GM23338 (cell line): ENCODE results near the gene FRYL. TPM values are rescaled to one million over a fixed set of nuclear protein-coding genes. Genes with fewer than 3 reads are reported as not detected.

Source experiments
- ATAC-seq: fragments of 200-7000 bp; cut with Tn5 transposase; 3 replicates; pipeline ENCODE4 v1.9.1; 2020
- DNase-seq: peaks from one replicate; pipeline ENCODE4 v3.0.0-alpha.2; 2015; ENCODE audit warnings: low spot score
- H2AFZ ChIP-seq: fragments of 200-600 bp; sonication (generic); 2 replicates; pipeline ENCODE4 v1.8.0; 2016; ENCODE audit warnings: antibody characterized with exemption, mild to moderate bottlenecking, moderate library complexity
- H3F3A ChIP-seq: fragments of 200-600 bp; sonication (generic); replicated peaks from 2 replicates; pipeline ENCODE4 v1.8.0; 2017; ENCODE audit warnings: antibody characterized with exemption, mixed run types, low read depth
- H3K27ac ChIP-seq: fragments of 200-600 bp; sonication (generic); 2 replicates; pipeline ENCODE4 v1.6.1; 2016; ENCODE audit warnings: low read depth
- H3K27me3 ChIP-seq: fragments of 200-600 bp; sonication (generic); 2 replicates; pipeline ENCODE4 v1.8.0; 2016; ENCODE audit warnings: mild to moderate bottlenecking, mixed run types, moderate library complexity; ENCODE audit not compliant: insufficient read depth
- H3K36me3 ChIP-seq: fragments of 200-600 bp; sonication (generic); 2 replicates; pipeline ENCODE4 v1.8.0; 2016; ENCODE audit warnings: mild to moderate bottlenecking; ENCODE audit not compliant: insufficient read depth
- H3K4me1 ChIP-seq: fragments of 200-600 bp; sonication (generic); 2 replicates; pipeline ENCODE4 v1.8.0; 2016; ENCODE audit warnings: mild to moderate bottlenecking, moderate library complexity; ENCODE audit not compliant: insufficient read depth
- H3K4me2 ChIP-seq: fragments of 200-600 bp; sonication (generic); 2 replicates; pipeline ENCODE4 v1.7.1; 2017; ENCODE audit warnings: mixed run types
- H3K4me3 ChIP-seq: fragments of 200-600 bp; sonication (generic); 2 replicates; pipeline ENCODE4 v1.6.1; 2016; ENCODE audit warnings: mixed run types
- H3K79me2 ChIP-seq: fragments of 200-600 bp; sonication (generic); replicated peaks from 2 replicates; pipeline ENCODE4 v1.8.0; 2017; ENCODE audit warnings: mild to moderate bottlenecking; ENCODE audit not compliant: insufficient read depth
- H3K9me2 ChIP-seq: fragments of 200-600 bp; sonication (generic); 2 replicates; pipeline ENCODE4 v1.8.0; 2017; ENCODE audit not compliant: insufficient read depth
- H4K20me1 ChIP-seq: fragments of 200-600 bp; sonication (generic); replicated peaks from 2 replicates; pipeline ENCODE4 v1.8.0; 2017; ENCODE audit warnings: mild to moderate bottlenecking; ENCODE audit not compliant: insufficient read depth
- H3K27ac Mint-ChIP-seq: 2 replicates; pipeline ENCODE4 v1.8.0; 2020; ENCODE audit warnings: inconsistent platforms, mild to moderate bottlenecking, moderate library complexity, mixed read lengths
- H3K27me3 Mint-ChIP-seq: 3 replicates; pipeline ENCODE4 v1.8.0; 2022; ENCODE audit warnings: low read depth, mild to moderate bottlenecking, moderate library complexity, mixed read lengths, inconsistent platforms; ENCODE audit not compliant: insufficient read depth, poor library complexity
- H3K36me3 Mint-ChIP-seq: 3 replicates; pipeline ENCODE4 v1.8.0; 2021; ENCODE audit warnings: low read depth, mild to moderate bottlenecking, inconsistent platforms, moderate library complexity, mixed read lengths
- H3K4me1 Mint-ChIP-seq: 3 replicates; pipeline ENCODE4 v1.8.0; 2020; ENCODE audit warnings: mild to moderate bottlenecking, inconsistent platforms, mixed read lengths
- H3K4me3 Mint-ChIP-seq: 3 replicates; pipeline ENCODE4 v1.8.0; 2021; ENCODE audit warnings: moderate library complexity, mild to moderate bottlenecking, inconsistent platforms, mixed read lengths
- H3K9me3 Mint-ChIP-seq: 3 replicates; pipeline ENCODE4 v1.8.0; 2020; ENCODE audit warnings: moderate library complexity, mild to moderate bottlenecking, inconsistent platforms, mixed read lengths
- CREB1 ChIP-seq: fragments of 250-450 bp; sonication (Bioruptor Pico); IDR thresholded peaks from 2 replicates; pipeline ENCODE4 v1.5.0; 2020; ENCODE audit warnings: low read depth, mild to moderate bottlenecking, moderate library complexity
- EZH2 ChIP-seq: fragments of 200-600 bp; sonication (generic); IDR thresholded peaks from one replicate; pipeline ENCODE4 v1.8.0; 2017; ENCODE audit warnings: antibody characterized with exemption, mild to moderate bottlenecking, low read depth; ENCODE audit not compliant: unreplicated experiment
- EZH2phosphoT487 ChIP-seq: fragments of 200-600 bp; sonication (generic); IDR thresholded peaks from one replicate; pipeline ENCODE4 v1.8.1; 2018; ENCODE audit warnings: antibody characterized with exemption; ENCODE audit not compliant: unreplicated experiment
- JUNB ChIP-seq: IDR thresholded peaks from one replicate; pipeline ENCODE4 v1.6.1; 2016; ENCODE audit warnings: antibody characterized with exemption; ENCODE audit not compliant: unreplicated experiment
- NANOG ChIP-seq: IDR thresholded peaks from 2 replicates; pipeline ENCODE4 v1.6.1; 2016; ENCODE audit warnings: antibody characterized with exemption, borderline replicate concordance
- POLR2AphosphoS5 ChIP-seq: IDR thresholded peaks from 2 replicates; pipeline ENCODE4 v1.6.1; 2016; ENCODE audit warnings: antibody characterized with exemption, low read depth
- ZNF114 ChIP-seq: fragments of 250-450 bp; sonication (Bioruptor Pico); IDR thresholded peaks from 2 replicates; pipeline ENCODE4 v1.5.0; 2020; ENCODE audit warnings: mild to moderate bottlenecking, moderate library complexity
- ZNF331 ChIP-seq: fragments of 250-450 bp; sonication (Bioruptor Pico); IDR thresholded peaks from 2 replicates; pipeline ENCODE4 v1.5.0; 2020; ENCODE audit warnings: low read depth, mild to moderate bottlenecking, moderate library complexity
- polyA plus RNA-seq: library from polyadenylated mRNA; unstranded; fragments of >200 nt; fragmentation: Nextera tagmentation; extraction: Ambion mirVana; gene quantifications from 2 replicates; pipeline ENCODE4 v1.2.1, GENCODE V29; 2016
- total RNA-seq: library from RNA; depleted of rRNA; stranded (reverse); fragments of >200 nt; shearing (Covaris generic); gene quantifications from 2 replicates; pipeline ENCODE4 v1.2.3, GENCODE V29; 2014
- TF ChIP-seq, protein P1 (sequence below): IDR thresholded peaks from 2 replicates; pipeline ENCODE4 v1.6.1; 2016; ENCODE audit warnings: antibody characterized with exemption
- TF ChIP-seq, protein P2 (sequence below), 2 experiments: fragments of 200-600 bp in 1 of 2; sonication (generic) in 1 of 2; conservative IDR thresholded peaks; 2 replicates each; pipeline versions ENCODE4 v1.5.1 to v1.6.1; 2016 to 2017; ENCODE audit warnings: antibody characterized with exemption in 2 of 2, low read depth in 2 of 2, mild to moderate bottlenecking in 2 of 2, moderate library complexity in 1 of 2
- TF ChIP-seq, protein P3 (sequence below): IDR thresholded peaks from one replicate; pipeline ENCODE4 v1.6.1; 2018; ENCODE audit warnings: antibody characterized with exemption; ENCODE audit not compliant: unreplicated experiment
- TF ChIP-seq, protein P4 (sequence below): fragments of 250-450 bp; sonication (Bioruptor Pico); IDR thresholded peaks from 2 replicates; pipeline ENCODE4 v1.5.0; 2020; ENCODE audit warnings: mild to moderate bottlenecking, moderate library complexity

FRYL gene
- total and polyA plus RNA-seq, 2 experiments from 2014 or later = 30.7 to 53.3 TPM

DNA sequence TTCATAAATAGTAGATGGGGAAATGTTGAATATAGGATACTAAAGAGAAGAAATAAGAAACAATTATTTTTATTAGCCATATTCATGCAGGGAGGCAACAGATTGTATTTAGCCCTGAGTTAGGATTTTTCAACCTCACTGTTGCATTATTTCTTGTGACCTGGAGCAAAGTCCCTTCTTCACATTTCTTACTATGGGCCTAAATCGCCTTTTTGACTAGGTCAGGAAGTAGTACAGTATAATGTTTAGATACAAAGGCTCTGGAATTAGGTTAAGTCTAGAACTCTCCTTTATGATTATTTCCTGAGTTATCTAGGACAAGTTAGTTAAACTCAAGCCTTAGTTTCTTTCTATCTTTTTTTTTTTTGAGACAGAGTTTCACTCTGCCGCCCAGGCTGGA, 88.0 kb downstream of the FRYL start:
- Histone ChIP-seq H4K20me1 (no peaks in the 10 kb centered on the region), H2AFZ (no peak overlapping the region), H3K4me3 (no peak overlapping the region), H3K79me2 (peaks cover 89% of the 10 kb centered on the region), H3K4me1 (peaks cover 24% of the 10 kb centered on the region), H3F3A (no peaks in the 10 kb centered on the region), H3K27ac (peak overlapping the region; percentile 65), H3K9me2 (no peaks in the 10 kb centered on the region), H3K4me2 (no peak overlapping the region), H3K36me3 (no peaks in the 10 kb centered on the region), H3K27me3 (no peaks in the 10 kb centered on the region)
- Mint-ChIP-seq H3K4me3 (no peak overlapping the region), H3K36me3 (no peaks in the 10 kb centered on the region), H3K27ac (peak overlapping the region; percentile 93), H3K27me3 (no peaks in the 10 kb centered on the region), H3K4me1 (peaks cover 35% of the 10 kb centered on the region), H3K9me3 (no peaks in the 10 kb centered on the region)
- TF ChIP-seq, protein P1, sequence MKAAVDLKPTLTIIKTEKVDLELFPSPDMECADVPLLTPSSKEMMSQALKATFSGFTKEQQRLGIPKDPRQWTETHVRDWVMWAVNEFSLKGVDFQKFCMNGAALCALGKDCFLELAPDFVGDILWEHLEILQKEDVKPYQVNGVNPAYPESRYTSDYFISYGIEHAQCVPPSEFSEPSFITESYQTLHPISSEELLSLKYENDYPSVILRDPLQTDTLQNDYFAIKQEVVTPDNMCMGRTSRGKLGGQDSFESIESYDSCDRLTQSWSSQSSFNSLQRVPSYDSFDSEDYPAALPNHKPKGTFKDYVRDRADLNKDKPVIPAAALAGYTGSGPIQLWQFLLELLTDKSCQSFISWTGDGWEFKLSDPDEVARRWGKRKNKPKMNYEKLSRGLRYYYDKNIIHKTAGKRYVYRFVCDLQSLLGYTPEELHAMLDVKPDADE = no peak
- TF ChIP-seq, protein P2, sequence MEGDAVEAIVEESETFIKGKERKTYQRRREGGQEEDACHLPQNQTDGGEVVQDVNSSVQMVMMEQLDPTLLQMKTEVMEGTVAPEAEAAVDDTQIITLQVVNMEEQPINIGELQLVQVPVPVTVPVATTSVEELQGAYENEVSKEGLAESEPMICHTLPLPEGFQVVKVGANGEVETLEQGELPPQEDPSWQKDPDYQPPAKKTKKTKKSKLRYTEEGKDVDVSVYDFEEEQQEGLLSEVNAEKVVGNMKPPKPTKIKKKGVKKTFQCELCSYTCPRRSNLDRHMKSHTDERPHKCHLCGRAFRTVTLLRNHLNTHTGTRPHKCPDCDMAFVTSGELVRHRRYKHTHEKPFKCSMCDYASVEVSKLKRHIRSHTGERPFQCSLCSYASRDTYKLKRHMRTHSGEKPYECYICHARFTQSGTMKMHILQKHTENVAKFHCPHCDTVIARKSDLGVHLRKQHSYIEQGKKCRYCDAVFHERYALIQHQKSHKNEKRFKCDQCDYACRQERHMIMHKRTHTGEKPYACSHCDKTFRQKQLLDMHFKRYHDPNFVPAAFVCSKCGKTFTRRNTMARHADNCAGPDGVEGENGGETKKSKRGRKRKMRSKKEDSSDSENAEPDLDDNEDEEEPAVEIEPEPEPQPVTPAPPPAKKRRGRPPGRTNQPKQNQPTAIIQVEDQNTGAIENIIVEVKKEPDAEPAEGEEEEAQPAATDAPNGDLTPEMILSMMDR (conservative IDR thresholded peaks at IDR 0.05; ENCODE audit: low read depth in 2 of 2) = no peak
- no peak for TF ChIP-seq NANOG
- TF ChIP-seq, protein P3, sequence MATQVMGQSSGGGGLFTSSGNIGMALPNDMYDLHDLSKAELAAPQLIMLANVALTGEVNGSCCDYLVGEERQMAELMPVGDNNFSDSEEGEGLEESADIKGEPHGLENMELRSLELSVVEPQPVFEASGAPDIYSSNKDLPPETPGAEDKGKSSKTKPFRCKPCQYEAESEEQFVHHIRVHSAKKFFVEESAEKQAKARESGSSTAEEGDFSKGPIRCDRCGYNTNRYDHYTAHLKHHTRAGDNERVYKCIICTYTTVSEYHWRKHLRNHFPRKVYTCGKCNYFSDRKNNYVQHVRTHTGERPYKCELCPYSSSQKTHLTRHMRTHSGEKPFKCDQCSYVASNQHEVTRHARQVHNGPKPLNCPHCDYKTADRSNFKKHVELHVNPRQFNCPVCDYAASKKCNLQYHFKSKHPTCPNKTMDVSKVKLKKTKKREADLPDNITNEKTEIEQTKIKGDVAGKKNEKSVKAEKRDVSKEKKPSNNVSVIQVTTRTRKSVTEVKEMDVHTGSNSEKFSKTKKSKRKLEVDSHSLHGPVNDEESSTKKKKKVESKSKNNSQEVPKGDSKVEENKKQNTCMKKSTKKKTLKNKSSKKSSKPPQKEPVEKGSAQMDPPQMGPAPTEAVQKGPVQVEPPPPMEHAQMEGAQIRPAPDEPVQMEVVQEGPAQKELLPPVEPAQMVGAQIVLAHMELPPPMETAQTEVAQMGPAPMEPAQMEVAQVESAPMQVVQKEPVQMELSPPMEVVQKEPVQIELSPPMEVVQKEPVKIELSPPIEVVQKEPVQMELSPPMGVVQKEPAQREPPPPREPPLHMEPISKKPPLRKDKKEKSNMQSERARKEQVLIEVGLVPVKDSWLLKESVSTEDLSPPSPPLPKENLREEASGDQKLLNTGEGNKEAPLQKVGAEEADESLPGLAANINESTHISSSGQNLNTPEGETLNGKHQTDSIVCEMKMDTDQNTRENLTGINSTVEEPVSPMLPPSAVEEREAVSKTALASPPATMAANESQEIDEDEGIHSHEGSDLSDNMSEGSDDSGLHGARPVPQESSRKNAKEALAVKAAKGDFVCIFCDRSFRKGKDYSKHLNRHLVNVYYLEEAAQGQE = no peak
- TF ChIP-seq ZNF331 = no peak
- TF ChIP-seq JUNB = no peak
- TF ChIP-seq ZNF114 (CRISPR knock-in tag) = no peak
- TF ChIP-seq EZH2phosphoT487 = no peak
- TF ChIP-seq EZH2 = no peak
- TF ChIP-seq CREB1 (CRISPR knock-in tag) = no peak
- TF ChIP-seq POLR2AphosphoS5 = no peak
- TF ChIP-seq, protein P4, sequence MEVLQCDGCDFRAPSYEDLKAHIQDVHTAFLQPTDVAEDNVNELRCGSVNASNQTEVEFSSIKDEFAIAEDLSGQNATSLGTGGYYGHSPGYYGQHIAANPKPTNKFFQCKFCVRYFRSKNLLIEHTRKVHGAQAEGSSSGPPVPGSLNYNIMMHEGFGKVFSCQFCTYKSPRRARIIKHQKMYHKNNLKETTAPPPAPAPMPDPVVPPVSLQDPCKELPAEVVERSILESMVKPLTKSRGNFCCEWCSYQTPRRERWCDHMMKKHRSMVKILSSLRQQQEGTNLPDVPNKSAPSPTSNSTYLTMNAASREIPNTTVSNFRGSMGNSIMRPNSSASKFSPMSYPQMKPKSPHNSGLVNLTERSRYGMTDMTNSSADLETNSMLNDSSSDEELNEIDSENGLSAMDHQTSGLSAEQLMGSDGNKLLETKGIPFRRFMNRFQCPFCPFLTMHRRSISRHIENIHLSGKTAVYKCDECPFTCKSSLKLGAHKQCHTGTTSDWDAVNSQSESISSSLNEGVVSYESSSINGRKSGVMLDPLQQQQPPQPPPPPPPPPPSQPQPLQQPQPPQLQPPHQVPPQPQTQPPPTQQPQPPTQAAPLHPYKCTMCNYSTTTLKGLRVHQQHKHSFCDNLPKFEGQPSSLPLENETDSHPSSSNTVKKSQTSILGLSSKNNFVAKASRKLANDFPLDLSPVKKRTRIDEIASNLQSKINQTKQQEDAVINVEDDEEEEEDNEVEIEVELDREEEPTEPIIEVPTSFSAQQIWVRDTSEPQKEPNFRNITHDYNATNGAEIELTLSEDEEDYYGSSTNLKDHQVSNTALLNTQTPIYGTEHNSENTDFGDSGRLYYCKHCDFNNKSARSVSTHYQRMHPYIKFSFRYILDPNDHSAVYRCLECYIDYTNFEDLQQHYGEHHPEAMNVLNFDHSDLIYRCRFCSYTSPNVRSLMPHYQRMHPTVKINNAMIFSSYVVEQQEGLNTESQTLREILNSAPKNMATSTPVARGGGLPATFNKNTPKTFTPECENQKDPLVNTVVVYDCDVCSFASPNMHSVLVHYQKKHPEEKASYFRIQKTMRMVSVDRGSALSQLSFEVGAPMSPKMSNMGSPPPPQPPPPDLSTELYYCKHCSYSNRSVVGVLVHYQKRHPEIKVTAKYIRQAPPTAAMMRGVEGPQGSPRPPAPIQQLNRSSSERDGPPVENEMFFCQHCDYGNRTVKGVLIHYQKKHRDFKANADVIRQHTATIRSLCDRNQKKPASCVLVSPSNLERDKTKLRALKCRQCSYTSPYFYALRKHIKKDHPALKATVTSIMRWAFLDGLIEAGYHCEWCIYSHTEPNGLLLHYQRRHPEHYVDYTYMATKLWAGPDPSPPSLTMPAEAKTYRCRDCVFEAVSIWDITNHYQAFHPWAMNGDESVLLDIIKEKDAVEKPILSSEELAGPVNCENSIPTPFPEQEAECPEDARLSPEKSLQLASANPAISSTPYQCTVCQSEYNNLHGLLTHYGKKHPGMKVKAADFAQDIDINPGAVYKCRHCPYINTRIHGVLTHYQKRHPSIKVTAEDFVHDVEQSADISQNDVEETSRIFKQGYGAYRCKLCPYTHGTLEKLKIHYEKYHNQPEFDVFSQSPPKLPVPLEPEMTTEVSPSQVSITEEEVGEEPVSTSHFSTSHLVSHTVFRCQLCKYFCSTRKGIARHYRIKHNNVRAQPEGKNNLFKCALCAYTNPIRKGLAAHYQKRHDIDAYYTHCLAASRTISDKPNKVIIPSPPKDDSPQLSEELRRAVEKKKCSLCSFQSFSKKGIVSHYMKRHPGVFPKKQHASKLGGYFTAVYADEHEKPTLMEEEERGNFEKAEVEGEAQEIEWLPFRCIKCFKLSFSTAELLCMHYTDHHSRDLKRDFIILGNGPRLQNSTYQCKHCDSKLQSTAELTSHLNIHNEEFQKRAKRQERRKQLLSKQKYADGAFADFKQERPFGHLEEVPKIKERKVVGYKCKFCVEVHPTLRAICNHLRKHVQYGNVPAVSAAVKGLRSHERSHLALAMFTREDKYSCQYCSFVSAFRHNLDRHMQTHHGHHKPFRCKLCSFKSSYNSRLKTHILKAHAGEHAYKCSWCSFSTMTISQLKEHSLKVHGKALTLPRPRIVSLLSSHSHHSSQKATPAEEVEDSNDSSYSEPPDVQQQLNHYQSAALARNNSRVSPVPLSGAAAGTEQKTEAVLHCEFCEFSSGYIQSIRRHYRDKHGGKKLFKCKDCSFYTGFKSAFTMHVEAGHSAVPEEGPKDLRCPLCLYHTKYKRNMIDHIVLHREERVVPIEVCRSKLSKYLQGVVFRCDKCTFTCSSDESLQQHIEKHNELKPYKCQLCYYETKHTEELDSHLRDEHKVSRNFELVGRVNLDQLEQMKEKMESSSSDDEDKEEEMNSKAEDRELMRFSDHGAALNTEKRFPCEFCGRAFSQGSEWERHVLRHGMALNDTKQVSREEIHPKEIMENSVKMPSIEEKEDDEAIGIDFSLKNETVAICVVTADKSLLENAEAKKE (CRISPR knock-in tag) = no peak
- DNase-seq (no peak), ATAC-seq (no peak)
